HCT116 (cell line): Measurements from ENCODE around the gene SH3GL1. TPM values are rescaled to one million over a fixed set of nuclear protein-coding genes. Genes with fewer than 3 reads are reported as not detected.

Source experiments
- ATAC-seq: fragments of 200-7000 bp; cut with Tn5 transposase; 2 replicates; pipeline ENCODE4 v1.9.1; 2020; ENCODE audit warnings: mild to moderate bottlenecking, moderate library complexity
- BruUV-seq: library from RNA; stranded (reverse); fragments of 400-500 nt; replicated peaks from 2 replicates; lab custom pipeline; 2021; lab: Mats Ljungman, UMichigan
- CTCF ChIA-PET: fragments of 300-600 bp; sonication (Branson Sonifier 250); formaldehyde crosslinking; loops from one replicate; lab custom pipeline; 2021; ENCODE audit warnings: antibody characterized with exemption; lab: Charles Lee
- POLR2A ChIA-PET: fragments of 300-600, 350-600 bp; sonication (Branson Sonifier 250); formaldehyde crosslinking; loops from one replicate; lab custom pipeline; 2021; ENCODE audit warnings: antibody characterized with exemption; lab: Charles Lee
- RAD21 ChIA-PET, 2 experiments: fragments of 300-600 bp; sonication (Branson Sonifier 250); formaldehyde crosslinking; loops; one replicate each; lab custom pipeline; 2023; ENCODE audit warnings: low total read pairs in 2 of 2; ENCODE audit not compliant: uncharacterized antibody in 2 of 2, unreplicated experiment in 2 of 2, low non-redundant PET in 1 of 2; lab: Charles Lee
- DNase-seq: peaks from one replicate; pipeline ENCODE4 v3.0.0-alpha.2; 2010; ENCODE audit warnings: low read depth, low spot score
- H2AFZ ChIP-seq: fragments of 200-600 bp; shearing (Covaris generic), sonication (generic); 2 replicates; pipeline ENCODE4 v1.6.1; 2017; ENCODE audit warnings: low read depth, mixed run types, mixed read lengths, antibody characterized with exemption, low read length; ENCODE audit not compliant: poor library complexity, severe bottlenecking
- H3K27ac ChIP-seq: 2 replicates; pipeline ENCODE4 v1.5.1; 2012; ENCODE audit warnings: low read depth, low read length
- H3K27me3 ChIP-seq: fragments of 200-600 bp; sonication (generic); 2 replicates; pipeline ENCODE4 v1.6.1; 2016; ENCODE audit warnings: mixed run types, low read length, mixed read lengths; ENCODE audit not compliant: insufficient read depth
- H3K36me3 ChIP-seq, 2 experiments: fragments of 200-500 bp in 1 of 2; fragments of 200-600 bp in 1 of 2; sonication (Bioruptor generic) in 1 of 2; sonication (generic) in 1 of 2; 2 replicates each; pipeline versions ENCODE4 v1.5.1 to v1.6.1; 2014 to 2016; ENCODE audit warnings: low read length in 2 of 2, inconsistent platforms in 1 of 2, mixed read lengths in 1 of 2, mixed run types in 1 of 2; ENCODE audit not compliant: insufficient read depth in 2 of 2, control insufficient read depth in 1 of 2
- H3K4me1 ChIP-seq, 2 experiments: fragments of 200-600 bp in 1 of 2; sonication (generic) in 1 of 2; 2 replicates each; pipeline versions ENCODE4 v1.5.1 to v1.6.1; 2012 to 2017; ENCODE audit warnings: low read length in 2 of 2, inconsistent platforms in 1 of 2, mild to moderate bottlenecking in 1 of 2, mixed read lengths in 1 of 2, mixed run types in 1 of 2, moderate library complexity in 1 of 2; ENCODE audit not compliant: insufficient read depth in 2 of 2, control insufficient read depth in 1 of 2
- H3K4me2 ChIP-seq: fragments of 200-600 bp; sonication (generic); 2 replicates; pipeline ENCODE4 v1.6.1; 2017; ENCODE audit warnings: mixed run types, low read length, mixed read lengths
- H3K4me3 ChIP-seq, 2 experiments: fragments of 200-600 bp in 1 of 2; sonication (generic) in 1 of 2; replicated peaks in 1 of 2; 2 replicates each; pipeline ENCODE4 v1.5.1; 2011 to 2016; ENCODE audit warnings: low read length in 2 of 2, control low read depth in 1 of 2, low read depth in 1 of 2, mild to moderate bottlenecking in 1 of 2, mixed read lengths in 1 of 2, mixed run types in 1 of 2
- H3K79me2 ChIP-seq: fragments of 200-600 bp; sonication (generic); 2 replicates; pipeline ENCODE4 v1.6.1; 2017; ENCODE audit warnings: mild to moderate bottlenecking, mixed run types, low read length, moderate library complexity, mixed read lengths; ENCODE audit not compliant: insufficient read depth
- H3K9ac ChIP-seq: fragments of 200-600 bp; sonication (generic); 2 replicates; pipeline ENCODE4 v1.6.1; 2016; ENCODE audit warnings: low read length, mixed read lengths
- H3K9me2 ChIP-seq: fragments of 200-600 bp; sonication (generic), shearing (Covaris generic); 2 replicates; pipeline ENCODE4 v1.6.1; 2017; ENCODE audit warnings: mixed run types, mild to moderate bottlenecking, moderate library complexity; ENCODE audit not compliant: insufficient read depth
- H3K9me3 ChIP-seq, 2 experiments: fragments of 200-500 bp in 1 of 2; fragments of 200-600 bp in 1 of 2; sonication (Bioruptor generic) in 1 of 2; sonication (generic) in 1 of 2; 2 replicates each; pipeline ENCODE4 v1.6.1; 2014 to 2017; ENCODE audit warnings: low read length in 2 of 2, mixed read lengths in 2 of 2, inconsistent platforms in 1 of 2, low read depth in 1 of 2, mild to moderate bottlenecking in 1 of 2, mixed run types in 1 of 2, moderate library complexity in 1 of 2; ENCODE audit not compliant: control insufficient read depth in 1 of 2, insufficient read depth in 1 of 2
- H4K20me1 ChIP-seq: fragments of 200-600 bp; sonication (generic), shearing (Covaris generic); 2 replicates; pipeline ENCODE4 v1.6.1; 2017; ENCODE audit warnings: mixed run types, mild to moderate bottlenecking, moderate library complexity; ENCODE audit not compliant: insufficient read depth
- ATF3 ChIP-seq: IDR thresholded peaks from 2 replicates; pipeline ENCODE4 v1.6.1; 2012
- CEBPB ChIP-seq: IDR thresholded peaks from 2 replicates; pipeline ENCODE4 v1.6.1; 2012; ENCODE audit warnings: low read depth
- CTCF ChIP-seq, 3 experiments: fragments of 200-600 bp in 1 of 3; sonication (generic) in 1 of 3; IDR thresholded peaks in 2 of 3; conservative IDR thresholded peaks in 1 of 3; 2 replicates each; pipeline ENCODE4 v1.5.1; 2012 to 2017; ENCODE audit warnings: low read depth in 2 of 3, low read length in 2 of 3, antibody characterized with exemption in 1 of 3, borderline replicate concordance in 1 of 3, control low read depth in 1 of 3, mild to moderate bottlenecking in 1 of 3, mixed read lengths in 1 of 3, mixed run types in 1 of 3, moderate library complexity in 1 of 3; ENCODE audit not compliant: insufficient read depth in 1 of 3
- EGR1 ChIP-seq: IDR thresholded peaks from 2 replicates; pipeline ENCODE4 v1.6.1; 2012; ENCODE audit warnings: low read depth
- ELF1 ChIP-seq: IDR thresholded peaks from 2 replicates; pipeline ENCODE4 v1.6.1; 2012; ENCODE audit warnings: low read depth, borderline replicate concordance
- EZH2phosphoT487 ChIP-seq: fragments of 200-600 bp; IDR thresholded peaks from 2 replicates; pipeline ENCODE4 v1.6.1; 2018; ENCODE audit warnings: antibody characterized with exemption, borderline replicate concordance
- FOSL1 ChIP-seq: IDR thresholded peaks from 2 replicates; pipeline ENCODE4 v1.6.1; 2012; ENCODE audit warnings: low read depth
- MAX ChIP-seq: IDR thresholded peaks from 2 replicates; pipeline ENCODE4 v1.6.1; 2012
- RAD21 ChIP-seq: IDR thresholded peaks from 2 replicates; pipeline ENCODE4 v1.6.1; 2012; ENCODE audit warnings: low read depth, mild to moderate bottlenecking
- SIN3A ChIP-seq: IDR thresholded peaks from 2 replicates; pipeline ENCODE4 v1.6.1; 2012; ENCODE audit warnings: low read depth
- SP1 ChIP-seq: IDR thresholded peaks from 2 replicates; pipeline ENCODE4 v1.6.1; 2012; ENCODE audit warnings: low read depth
- ZBTB33 ChIP-seq: IDR thresholded peaks from 2 replicates; pipeline ENCODE4 v1.6.1; 2011; ENCODE audit warnings: mild to moderate bottlenecking, low read length, moderate library complexity; ENCODE audit not compliant: insufficient replicate concordance; ENCODE audit errors: extremely low read depth
- intact Hi-C: fragments of 100-400 bp; cut with micrococcal nuclease; formaldehyde crosslinking; loops from 2 replicates; pipeline ENCODE4 v1.10.0; 2022
- total RNA-seq: library from RNA; stranded (reverse); gene quantifications from one replicate; pipeline ENCODE4 v1.2.1, GENCODE V29; 2021; ENCODE audit not compliant: unreplicated experiment

SH3GL1 gene
- total RNA-seq, 1 experiment from 2014 or later, result 86.0 TPM

DNA sequence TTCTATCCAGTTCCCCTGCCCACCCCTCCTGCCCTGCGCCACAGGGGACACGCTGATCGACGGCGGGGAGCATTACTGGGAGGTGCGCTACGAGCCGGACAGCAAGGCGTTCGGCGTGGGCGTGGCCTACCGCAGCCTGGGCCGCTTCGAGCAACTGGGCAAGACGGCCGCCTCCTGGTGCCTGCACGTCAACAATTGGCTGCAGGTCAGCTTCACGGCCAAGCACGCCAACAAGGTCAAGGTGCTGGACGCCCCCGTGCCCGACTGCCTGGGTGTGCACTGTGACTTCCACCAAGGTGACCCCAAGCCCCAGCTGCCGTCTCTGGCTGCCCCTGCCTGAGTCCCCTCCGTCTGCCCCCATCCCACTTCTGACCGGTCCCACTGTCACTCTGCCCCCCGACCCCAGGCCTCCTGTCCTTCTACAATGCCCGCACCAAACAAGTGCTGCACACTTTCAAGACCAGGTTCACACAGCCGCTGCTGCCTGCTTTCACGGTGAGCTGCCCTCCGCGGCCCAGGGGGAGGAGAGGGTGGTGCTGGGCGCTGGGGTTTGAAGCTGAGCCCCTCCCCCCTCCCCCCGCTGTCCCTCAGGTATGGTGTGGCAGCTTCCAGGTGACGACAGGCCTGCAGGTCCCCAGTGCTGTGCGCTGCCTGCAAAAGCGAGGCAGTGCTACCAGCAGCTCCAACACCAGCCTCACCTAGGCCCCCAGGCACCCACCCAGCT lies 77.2 kb downstream of the SH3GL1 start:
- Histone ChIP-seq H3K4me1 (peaks cover 7 to 11% of the 10 kb centered on the region in 2 experiments), H3K4me2 (no peak overlapping the region), H3K4me3 (no peak overlapping the region), H4K20me1 (no peaks in the 10 kb centered on the region), H3K79me2 (no peaks in the 10 kb centered on the region), H2AFZ (no peak overlapping the region), H3K27ac (no peak overlapping the region), H3K9ac (no peak overlapping the region), H3K36me3 (no peaks in the 10 kb centered on the region), H3K9me3 (no peaks in the 10 kb centered on the region), H3K27me3 (no peaks in the 10 kb centered on the region), H3K9me2 (no peaks in the 10 kb centered on the region)
- CTCF ChIA-PET, result interaction anchor here (0.6 kb wide), 1 partner anchor 7 kb away, joined by 4 read pairs; no protein-coding TSS in a partner anchor
- DNase-seq (no peak), ATAC-seq (no peak)
- intact Hi-C loops, result no loop called here
- no TSS peak for BruUV-seq
- TF ChIP-seq FOSL1 (no peak), SIN3A (no peak), ATF3 (no peak), SP1 (no peak), CEBPB (no peak), ELF1 (no peak), RAD21 (no peak), MAX (no peak), EGR1 (no peak), ZBTB33 (no peak), CTCF (IDR thresholded peaks at IDR 0.05 in 2 of 3, conservative IDR thresholded peaks at IDR 0.05 in 1 of 3; ENCODE audit: borderline replicate concordance in 1 of 3, insufficient read depth in 1 of 3, low read depth in 2 of 3, low read length in 2 of 3) (no peak), EZH2phosphoT487 (no peak)
- RAD21 ChIA-PET, result no interaction called here
- POLR2A ChIA-PET, result interaction anchor here (2.8 kb wide), 1 partner anchor 20 kb away, joined by 11 read pairs; the partner anchor contains the start of gene MPND
